Fibroblast of skin of right biceps (primary cell): ENCODE data around the gene GLYR1.
A peak's percentile ranks its signal among the peaks of the same experiment; 100 is the strongest.

ENCODE experiments used
- DNase-seq: peaks from one replicate; pipeline ENCODE4 v3.0.0-alpha.2; 2013

The GLYR1 gene

DNA sequence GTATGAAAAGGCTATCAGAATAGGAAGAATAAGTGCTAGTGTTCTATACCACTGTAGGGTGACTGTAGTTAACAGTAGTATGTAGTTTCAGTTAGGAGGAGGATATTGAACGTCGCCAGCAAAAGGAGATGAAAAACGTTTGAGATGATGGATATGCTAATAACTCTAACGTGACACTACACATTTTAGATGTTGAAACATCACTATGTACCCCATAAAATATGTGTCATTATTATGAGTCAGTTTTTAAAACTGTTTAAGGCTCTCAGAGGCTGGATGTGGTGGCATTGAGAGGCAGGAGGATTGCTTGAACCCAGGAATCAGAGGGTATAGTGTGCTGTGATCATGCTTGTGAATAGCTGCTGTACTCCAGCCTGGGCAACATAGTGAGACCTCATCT, 32.0 kb upstream of the GLYR1 start:
- DNase-seq: peak; percentile 35

- no peak for DNase-seq
Measured at GRCh38 chr16:4877380-4877685, 30.2 kb upstream of the GLYR1 start.

DNA sequence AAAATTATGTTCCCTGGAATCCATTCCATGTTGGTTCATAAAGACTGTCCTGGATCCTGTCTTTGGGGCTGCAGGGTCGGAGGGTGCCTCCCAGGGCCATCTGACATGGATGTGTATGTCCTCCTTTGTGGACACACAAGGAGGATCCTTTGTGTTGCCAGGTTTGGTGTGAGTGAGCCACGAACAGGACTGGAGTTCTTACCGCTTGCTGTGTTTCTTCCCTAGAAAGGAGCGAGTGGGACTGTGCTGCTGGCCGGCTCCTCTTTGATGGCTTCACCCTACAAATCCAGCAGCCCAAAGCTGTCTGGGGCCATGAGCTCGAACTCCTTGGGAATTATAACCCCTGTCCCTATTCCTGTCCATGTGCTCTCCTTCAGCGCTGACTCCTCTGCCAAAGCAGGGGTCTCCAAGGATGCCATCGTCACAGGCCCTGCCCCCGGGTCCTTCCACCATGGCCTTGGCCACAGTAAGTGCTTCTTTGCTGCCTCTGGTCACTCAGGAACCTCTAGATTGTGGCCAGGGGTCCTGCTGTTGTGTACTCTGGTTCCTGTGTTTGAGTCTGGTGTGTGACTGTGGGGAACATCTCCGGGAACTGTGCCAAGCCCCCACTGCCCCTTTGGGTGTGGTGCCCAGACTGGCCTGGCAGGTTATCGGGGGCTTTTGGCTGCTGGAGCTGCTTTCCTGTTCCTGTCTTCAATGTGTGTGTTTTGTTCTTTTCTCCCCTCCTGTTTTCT, 29.7 kb upstream of the GLYR1 start:
- DNase-seq: no peak

DNA sequence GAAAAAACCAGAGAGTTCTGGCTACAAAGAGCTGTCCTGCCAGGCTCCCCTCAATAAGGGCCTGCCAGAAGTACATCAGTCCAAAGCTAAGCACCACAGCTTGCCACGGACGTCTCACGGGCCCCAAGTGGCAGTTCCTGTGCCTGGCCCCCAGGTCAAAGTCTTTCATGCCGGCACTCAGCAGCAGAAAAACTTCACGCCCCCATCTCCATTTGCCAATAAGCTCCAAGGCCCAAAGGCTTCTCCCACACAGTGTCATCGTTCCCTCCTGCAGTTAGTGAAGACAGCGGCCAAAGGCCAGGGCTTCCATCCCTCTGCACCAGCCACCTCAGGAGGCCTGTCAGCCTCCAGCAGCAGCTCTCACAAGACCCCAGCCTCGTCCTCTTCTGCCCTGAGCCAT, 27.6 kb upstream of the GLYR1 start:
- DNase-seq: no peak

- DNase-seq: no peak
Measured at GRCh38 chr16:4873091-4873490, 26.0 kb upstream of the GLYR1 start.

- DNase-seq: no peak
Measured at GRCh38 chr16:4871071-4871470, 24.0 kb upstream of the GLYR1 start.

- DNase-seq: no peak
Measured at GRCh38 chr16:4870138-4870671, 23.1 kb upstream of the GLYR1 start.

- no peak for DNase-seq
Measured at GRCh38 chr16:4869147-4869805, 22.2 kb upstream of the GLYR1 start.

DNA sequence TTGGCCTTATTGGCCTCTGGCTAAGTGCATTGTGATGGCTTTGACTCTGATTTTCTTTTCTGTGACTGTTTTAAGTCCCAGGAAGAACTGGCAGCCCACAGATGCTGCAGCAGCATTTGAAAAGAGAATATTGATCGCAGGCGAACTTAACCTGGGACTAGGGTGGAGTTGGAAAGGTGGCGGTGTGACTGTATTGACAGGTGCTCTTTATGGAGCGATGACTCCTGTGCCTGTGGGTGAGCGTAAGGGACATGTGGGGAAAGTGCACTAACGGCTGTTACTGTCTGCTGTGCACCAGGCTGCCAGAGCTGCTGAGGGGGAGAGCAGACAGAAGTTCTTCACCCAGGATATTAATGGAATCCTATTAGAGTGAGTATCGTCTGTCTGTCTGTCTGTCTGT, 21.4 kb upstream of the GLYR1 start:
- DNase-seq: no peak

DNA sequence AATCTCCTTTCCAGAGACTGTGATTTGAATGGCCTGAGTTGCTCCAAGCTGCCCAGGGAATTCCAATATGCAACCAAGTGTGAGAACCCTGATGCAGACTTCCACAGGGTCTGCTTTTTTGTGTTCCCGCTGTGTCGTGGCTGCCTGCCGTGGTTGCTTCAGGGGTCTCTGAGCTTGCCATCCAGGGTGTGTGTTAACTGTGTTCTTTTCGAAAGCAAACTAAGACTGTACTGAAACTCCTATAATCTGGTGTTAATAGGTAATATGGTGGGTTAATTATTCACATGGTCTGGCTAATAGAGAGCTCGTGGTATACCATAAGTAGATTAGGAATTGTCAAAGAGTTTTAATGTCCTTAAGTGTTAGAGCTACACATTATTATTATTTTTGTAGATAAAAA, 20.9 kb upstream of the GLYR1 start:
- no peak for DNase-seq

- DNase-seq: no peak
Measured at GRCh38 chr16:4866586-4866985, 19.5 kb upstream of the GLYR1 start.

DNA sequence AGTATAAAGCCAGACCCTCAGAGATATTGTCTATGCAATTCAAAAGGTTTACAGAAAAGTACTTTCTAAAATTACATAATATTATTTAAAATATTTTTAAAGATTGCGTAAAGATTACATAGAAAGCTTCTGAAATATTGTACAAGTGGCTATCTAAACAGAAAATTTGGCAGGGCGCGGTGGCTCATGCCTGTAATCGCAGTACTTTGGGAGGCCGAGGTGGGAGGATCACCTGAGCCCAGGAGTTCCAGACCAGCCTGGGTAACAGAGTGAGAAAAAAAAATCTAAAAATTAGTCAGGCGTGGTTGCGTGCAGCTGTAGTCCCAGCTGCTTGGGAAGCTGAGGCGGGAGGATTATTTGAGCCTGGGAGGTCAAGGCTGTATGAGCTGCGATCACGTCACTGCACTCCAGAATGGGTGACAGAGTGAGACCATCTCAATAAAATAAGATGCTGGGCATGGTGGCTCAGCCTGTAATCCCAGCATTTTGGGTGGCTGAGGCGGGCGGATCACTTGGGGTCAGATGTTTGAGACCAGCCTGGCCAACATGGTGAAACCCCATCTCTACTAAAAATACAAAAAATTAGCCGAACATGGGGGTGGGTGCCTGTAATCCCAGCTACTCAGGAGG, 18.3 kb upstream of the GLYR1 start:
- DNase-seq: no peak

DNA sequence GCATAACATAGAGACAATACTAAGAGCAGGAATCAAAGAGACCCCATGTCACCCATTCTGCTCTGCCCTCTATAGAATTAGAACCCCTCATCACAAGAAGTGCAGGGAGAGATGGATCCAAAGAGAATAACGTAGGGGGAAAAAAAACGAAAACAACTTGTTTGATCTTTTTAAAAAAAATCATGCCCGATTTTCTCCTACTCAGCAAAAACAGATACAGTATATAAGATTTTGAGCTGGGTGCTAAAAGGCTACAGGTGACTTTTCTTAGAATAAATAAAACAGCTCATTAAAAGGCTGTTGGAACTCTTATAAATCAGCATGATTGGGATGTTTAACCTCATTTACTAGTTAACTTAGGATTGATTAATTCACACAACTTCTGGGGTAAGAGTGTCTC, 17.6 kb upstream of the GLYR1 start:
- no peak for DNase-seq

GRCh38 chr16:4862639-4863038, 15.6 kb upstream of the GLYR1 start:
- no peak for DNase-seq

- DNase-seq: no peak
Measured at GRCh38 chr16:4860727-4861342, 13.7 kb upstream of the GLYR1 start.

DNA sequence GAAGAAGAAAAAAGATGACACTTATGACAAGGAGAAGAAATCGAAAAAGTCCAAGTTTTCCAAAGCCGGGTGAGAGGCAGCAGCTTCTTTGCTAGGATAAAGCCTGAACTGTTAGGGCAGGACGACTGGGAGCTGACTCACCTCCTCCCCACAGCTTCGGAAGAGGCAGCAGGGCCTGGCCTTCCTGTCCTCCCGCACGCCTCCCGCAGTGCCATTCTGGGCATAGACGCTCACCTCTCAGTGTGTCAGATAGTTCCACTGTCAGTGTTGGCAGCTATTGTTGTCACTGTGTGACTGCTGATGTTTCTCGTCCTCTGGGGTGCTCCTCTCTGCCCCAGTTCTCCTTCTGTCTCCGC, 12.8 kb upstream of the GLYR1 start:
- DNase-seq: no peak

DNA sequence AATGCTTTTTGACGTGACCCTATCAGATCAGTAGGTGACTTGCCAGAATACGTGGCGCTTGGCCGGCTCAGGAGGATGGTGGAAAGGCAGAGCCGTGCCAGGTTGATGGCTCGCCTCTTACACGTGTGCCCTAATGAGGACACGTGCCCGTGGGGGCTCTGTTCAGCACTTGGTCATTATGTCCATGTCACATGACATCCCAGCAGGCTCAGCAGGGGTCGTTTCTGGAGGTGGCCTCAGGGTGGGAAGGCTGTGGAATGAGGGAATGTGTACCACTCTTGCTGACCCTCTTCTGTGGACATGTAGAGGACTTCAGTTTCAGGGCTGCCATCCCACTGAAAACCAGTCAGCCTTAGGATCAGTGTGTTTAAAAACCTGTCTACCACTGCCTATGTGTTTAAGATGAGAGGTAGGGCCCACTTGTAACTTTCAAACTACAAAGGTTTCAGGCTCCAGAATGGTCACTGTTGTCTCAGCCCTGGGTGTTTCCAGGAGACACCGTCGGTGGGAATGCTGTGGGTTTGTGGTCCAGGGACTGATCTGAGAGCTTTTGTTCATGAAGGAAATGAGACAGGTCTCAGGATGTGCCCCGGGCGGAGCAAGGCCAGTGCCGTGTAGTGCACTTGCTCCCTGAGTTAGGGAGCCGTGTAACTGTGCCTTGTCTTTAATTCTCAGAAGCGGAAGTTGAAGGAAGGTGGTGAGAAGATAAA, 12.3 kb upstream of the GLYR1 start:
- no peak for DNase-seq

- DNase-seq: no peak
Measured at GRCh38 chr16:4855804-4856203, 8.7 kb upstream of the GLYR1 start.

GRCh38 chr16:4855371-4855770, 8.3 kb upstream of the GLYR1 start:
- DNase-seq: no peak

GRCh38 chr16:4852221-4852872, 5.3 kb upstream of the GLYR1 start:
- DNase-seq: peak; percentile 11

- no peak for DNase-seq
Measured at GRCh38 chr16:4850211-4850610, 3.1 kb upstream of the GLYR1 start.

- DNase-seq: peak; percentile 65
Measured at GRCh38 chr16:4847774-4848587, 893 bp upstream of the GLYR1 start.
